Colon (tissue), 2 donors: ENCODE measurements around the gene CEP19.

ENCODE experiments used
- FAIRE-seq: peaks from 2 replicates; lab custom pipeline; 2012; peaks lifted over from hg19 to GRCh38; lab: Jason Lieb, UNC
- donor health status: control.
- donor health status: control.

CEP19 gene

DNA sequence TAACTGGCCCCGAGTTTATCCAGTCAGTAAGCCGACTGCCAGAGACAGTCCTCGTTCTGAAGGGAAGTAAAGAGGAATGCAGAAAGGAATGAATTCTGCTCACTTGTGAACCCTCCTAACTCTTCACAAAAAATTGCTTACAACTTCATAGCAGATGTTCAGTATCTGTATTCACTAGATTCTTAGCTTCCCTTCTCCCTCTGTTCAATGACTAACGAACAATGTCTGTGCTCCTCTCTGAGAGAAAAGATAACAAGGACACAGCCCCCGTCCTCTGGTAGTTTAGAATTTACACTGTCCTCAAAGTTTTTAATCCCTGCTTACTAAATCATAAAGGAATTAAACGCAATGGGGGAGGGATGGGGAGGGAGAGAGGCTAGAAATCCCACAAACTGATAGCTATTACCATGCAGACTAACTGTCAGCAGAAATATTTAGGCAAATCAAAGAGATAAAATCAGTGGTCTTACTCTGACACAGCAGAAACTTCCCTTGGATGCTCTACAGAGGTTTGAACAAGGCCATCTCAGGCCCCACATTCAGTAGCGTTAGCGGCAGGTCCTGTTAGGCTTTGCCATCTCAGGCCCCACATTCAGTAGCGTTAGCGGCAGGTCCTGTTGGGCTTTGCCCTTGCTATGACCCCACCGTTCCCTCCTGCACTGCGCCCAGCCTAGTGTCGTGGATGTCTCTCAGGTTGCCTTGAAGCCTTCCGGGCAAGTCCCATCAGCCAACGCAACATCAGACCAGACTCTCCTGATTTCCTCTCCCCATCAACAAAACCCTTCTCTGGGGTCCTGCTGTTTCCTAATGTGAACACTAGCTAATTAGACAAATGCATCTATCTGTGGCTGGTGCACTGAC lies 49.1 kb downstream of the CEP19 start:
- FAIRE-seq: no peak

DNA sequence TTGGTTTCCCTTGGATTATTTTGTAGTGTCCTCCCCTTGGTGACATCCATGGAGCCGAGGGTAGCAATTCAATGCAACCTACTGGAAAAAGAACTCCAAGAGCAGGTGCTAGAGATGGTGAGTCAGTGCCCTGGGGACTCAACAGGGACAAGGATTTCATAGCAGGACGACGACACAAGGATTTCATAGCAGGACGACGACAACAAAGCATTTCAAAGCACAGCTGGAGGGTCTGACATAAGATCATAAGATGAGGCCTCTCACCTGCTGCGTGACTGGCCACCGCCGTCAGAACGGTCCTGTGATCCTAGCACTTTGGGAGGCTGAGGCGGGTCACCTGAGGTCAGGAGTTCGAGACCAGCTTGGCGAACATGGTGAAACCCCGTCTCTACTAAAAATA lies 50.0 kb downstream of the CEP19 start:
- FAIRE-seq: no peak

DNA sequence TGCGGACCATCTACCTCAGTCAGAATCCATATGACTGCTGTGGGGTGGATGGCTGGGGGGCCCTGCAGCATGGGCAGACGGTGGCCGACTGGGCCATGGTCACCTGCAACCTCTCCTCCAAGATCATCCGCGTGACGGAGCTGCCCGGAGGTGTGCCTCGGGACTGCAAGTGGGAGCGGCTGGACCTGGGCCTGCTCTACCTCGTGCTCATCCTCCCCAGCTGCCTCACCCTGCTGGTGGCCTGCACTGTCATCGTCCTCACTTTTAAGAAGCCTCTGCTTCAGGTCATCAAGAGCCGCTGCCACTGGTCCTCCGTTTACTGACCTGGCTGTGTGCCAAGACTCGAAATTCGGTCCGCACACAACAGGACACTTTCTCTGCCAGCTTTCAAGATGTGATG lies 50.6 kb downstream of the CEP19 start:
- no peak for FAIRE-seq

DNA sequence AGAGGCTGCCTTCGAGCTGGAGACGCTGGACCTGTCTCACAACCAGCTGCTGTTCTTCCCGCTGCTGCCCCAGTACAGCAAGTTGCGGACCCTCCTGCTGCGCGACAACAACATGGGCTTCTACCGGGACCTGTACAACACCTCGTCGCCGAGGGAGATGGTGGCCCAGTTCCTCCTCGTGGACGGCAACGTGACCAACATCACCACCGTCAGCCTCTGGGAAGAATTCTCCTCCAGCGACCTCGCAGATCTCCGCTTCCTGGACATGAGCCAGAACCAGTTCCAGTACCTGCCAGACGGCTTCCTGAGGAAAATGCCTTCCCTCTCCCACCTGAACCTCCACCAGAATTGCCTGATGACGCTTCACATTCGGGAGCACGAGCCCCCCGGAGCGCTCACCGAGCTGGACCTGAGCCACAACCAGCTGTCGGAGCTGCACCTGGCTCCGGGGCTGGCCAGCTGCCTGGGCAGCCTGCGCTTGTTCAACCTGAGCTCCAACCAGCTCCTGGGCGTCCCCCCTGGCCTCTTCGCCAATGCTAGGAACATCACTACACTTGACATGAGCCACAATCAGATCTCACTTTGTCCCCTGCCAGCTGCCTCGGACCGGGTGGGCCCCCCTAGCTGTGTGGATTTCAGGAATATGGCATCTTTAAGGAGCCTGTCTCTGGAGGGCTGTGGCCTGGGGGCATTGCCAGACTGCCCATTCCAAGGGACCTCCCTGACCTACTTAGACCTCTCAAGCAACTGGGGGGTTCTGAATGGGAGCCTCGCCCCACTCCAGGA lies 51.5 kb downstream of the CEP19 start:
- FAIRE-seq: no peak

DNA sequence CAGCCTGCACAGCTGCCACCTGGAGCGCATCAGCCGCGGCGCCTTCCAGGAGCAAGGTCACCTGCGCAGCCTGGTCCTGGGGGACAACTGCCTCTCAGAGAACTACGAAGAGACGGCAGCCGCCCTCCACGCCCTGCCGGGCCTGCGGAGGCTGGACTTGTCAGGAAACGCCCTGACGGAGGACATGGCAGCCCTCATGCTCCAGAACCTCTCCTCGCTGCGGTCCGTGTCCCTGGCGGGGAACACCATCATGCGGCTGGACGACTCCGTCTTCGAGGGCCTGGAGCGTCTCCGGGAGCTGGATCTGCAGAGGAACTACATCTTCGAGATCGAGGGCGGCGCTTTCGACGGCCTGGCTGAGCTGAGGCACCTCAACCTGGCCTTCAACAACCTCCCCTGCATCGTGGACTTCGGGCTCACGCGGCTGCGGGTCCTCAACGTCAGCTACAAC lies 52.1 kb downstream of the CEP19 start:
- FAIRE-seq: no peak
